Neural progenitor cell (in vitro differentiated cells): ENCODE data around the gene LIMD2.

Source experiments
- EZH2 ChIP-seq: fragments of 200-600 bp; sonication (generic); IDR thresholded peaks from 2 replicates; pipeline ENCODE4 v1.6.1; 2017; ENCODE audit warnings: antibody characterized with exemption, mild to moderate bottlenecking, moderate library complexity
- EZH2phosphoT487 ChIP-seq: fragments of 200-600 bp; sonication (generic); IDR thresholded peaks from 2 replicates; pipeline ENCODE4 v1.6.1; 2017; ENCODE audit warnings: antibody characterized with exemption
- TF ChIP-seq, protein P1 (sequence below): fragments of 200-600 bp; sonication (generic); IDR thresholded peaks from 2 replicates; pipeline ENCODE4 v1.5.1; 2017; ENCODE audit warnings: antibody characterized with exemption, mild to moderate bottlenecking

GRCh38 chr17:63703029-63703428 lies 3.1 kb upstream of the LIMD2 start:
- TF ChIP-seq, protein P1, sequence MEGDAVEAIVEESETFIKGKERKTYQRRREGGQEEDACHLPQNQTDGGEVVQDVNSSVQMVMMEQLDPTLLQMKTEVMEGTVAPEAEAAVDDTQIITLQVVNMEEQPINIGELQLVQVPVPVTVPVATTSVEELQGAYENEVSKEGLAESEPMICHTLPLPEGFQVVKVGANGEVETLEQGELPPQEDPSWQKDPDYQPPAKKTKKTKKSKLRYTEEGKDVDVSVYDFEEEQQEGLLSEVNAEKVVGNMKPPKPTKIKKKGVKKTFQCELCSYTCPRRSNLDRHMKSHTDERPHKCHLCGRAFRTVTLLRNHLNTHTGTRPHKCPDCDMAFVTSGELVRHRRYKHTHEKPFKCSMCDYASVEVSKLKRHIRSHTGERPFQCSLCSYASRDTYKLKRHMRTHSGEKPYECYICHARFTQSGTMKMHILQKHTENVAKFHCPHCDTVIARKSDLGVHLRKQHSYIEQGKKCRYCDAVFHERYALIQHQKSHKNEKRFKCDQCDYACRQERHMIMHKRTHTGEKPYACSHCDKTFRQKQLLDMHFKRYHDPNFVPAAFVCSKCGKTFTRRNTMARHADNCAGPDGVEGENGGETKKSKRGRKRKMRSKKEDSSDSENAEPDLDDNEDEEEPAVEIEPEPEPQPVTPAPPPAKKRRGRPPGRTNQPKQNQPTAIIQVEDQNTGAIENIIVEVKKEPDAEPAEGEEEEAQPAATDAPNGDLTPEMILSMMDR: no peak
- no peak for TF ChIP-seq EZH2phosphoT487
- TF ChIP-seq EZH2: no peak
